Peyer's patch (tissue), 4 donors: ENCODE measurements around the gene SDC4.

Source experiments
- CTCF ChIP-seq, 6 experiments: fragments of 450-650 bp in 4 of 6; fragments of 200-600 bp in 2 of 6; sonication (generic) in 1 of 6; IDR thresholded peaks; one replicate each; pipeline ENCODE4 v1.5.1; 2017 to 2019; ENCODE audit warnings: antibody characterized with exemption in 6 of 6, mild to moderate bottlenecking in 3 of 6, moderate library complexity in 1 of 6
- POLR2A ChIP-seq, 2 donors: fragments of 450-650 bp; IDR thresholded peaks; one replicate each; pipeline ENCODE4 v1.5.1; 2017; ENCODE audit warnings: antibody characterized with exemption in 2 of 2, mild to moderate bottlenecking in 2 of 2, moderate library complexity in 2 of 2

- TF ChIP-seq POLR2A (IDR thresholded peaks at IDR 0.05) (no peak), CTCF (IDR thresholded peaks at IDR 0.05) (no peak)
Observed at GRCh38 chr20:45366192-45366591, 18.0 kb upstream of the SDC4 start.
